ENCODE results near the gene DCLK1. TPM values are rescaled to one million over a fixed set of nuclear protein-coding genes. Genes with fewer than 3 reads are reported as not detected.

DCLK1 gene
- total RNA-seq, 1 donor from 2014 or later: 22.4 TPM

DNA sequence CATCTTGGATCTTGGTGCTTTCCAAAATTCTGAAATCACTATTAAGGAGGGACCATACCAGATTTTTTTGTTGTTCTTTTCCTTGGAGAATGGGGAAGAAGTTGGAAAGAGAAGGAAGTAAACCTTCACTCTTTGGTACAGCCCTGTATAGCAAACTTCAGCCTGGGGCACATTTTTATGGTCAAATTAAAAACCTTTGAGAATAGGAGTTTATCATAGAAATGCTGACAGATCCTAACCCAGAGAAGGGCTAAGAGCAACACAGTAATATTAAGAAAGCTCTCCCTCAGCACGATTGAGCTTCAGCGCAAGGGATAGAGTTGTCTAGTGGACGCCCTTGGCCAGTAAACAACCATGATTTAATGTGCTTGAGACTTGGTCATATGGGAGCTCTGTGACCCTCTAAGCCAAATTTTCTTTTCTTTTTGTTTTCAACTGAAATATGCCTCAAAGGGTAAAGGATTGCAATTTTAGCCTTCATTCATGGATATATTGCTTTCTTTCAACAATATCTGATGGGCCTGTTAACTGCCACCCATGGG lies 360.4 kb downstream of the DCLK1 start:
- TF ChIP-seq, protein P1, sequence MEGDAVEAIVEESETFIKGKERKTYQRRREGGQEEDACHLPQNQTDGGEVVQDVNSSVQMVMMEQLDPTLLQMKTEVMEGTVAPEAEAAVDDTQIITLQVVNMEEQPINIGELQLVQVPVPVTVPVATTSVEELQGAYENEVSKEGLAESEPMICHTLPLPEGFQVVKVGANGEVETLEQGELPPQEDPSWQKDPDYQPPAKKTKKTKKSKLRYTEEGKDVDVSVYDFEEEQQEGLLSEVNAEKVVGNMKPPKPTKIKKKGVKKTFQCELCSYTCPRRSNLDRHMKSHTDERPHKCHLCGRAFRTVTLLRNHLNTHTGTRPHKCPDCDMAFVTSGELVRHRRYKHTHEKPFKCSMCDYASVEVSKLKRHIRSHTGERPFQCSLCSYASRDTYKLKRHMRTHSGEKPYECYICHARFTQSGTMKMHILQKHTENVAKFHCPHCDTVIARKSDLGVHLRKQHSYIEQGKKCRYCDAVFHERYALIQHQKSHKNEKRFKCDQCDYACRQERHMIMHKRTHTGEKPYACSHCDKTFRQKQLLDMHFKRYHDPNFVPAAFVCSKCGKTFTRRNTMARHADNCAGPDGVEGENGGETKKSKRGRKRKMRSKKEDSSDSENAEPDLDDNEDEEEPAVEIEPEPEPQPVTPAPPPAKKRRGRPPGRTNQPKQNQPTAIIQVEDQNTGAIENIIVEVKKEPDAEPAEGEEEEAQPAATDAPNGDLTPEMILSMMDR (conservative IDR thresholded peaks at IDR 0.05): no peak
- Mint-ChIP-seq H3K27me3 (ENCODE audit: low read depth) (peaks cover 2% of the 10 kb centered on the region), H3K27ac (ENCODE audit: unreplicated experiment) (no peak overlapping the region), H3K4me3 (no peak overlapping the region), H3K4me1 (peaks cover 5% of the 10 kb centered on the region), H3K9me3 (no peaks in the 10 kb centered on the region), H3K36me3 (ENCODE audit: low read depth) (no peaks in the 10 kb centered on the region)
- DNase-seq (ENCODE audit: low read depth, low spot score): no peak

DNA sequence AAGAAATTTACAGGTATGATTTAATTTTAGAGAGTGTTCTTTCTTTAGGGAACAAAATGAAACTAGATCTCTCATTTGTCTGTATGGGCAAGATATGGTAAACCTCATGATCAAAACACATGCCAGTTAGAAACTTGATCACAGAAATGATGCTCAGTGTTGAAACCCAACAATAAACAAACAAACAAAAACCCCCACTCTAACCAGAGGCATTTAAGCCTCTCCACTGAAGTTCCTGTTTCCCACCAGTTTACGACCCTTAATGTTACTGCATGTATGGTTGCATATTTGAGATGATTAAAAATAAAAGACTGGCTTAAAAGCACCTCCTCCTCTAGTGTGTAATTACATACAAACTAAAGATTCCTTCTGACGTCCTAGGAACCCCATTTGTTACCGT lies 361.4 kb downstream of the DCLK1 start:
- peaks cover 2% of the 10 kb centered on the region for H3K27me3 Mint-ChIP-seq (ENCODE audit: low read depth)
- DNase-seq (ENCODE audit: low read depth, low spot score): no peak
- TF ChIP-seq, protein P1 (conservative IDR thresholded peaks at IDR 0.05): no peak
- H3K27ac Mint-ChIP-seq (ENCODE audit: unreplicated experiment): no peak overlapping the region
- H3K4me3 Mint-ChIP-seq: no peak overlapping the region
- no peaks in the 10 kb centered on the region for H3K36me3 Mint-ChIP-seq (ENCODE audit: low read depth)
- no peaks in the 10 kb centered on the region for H3K9me3 Mint-ChIP-seq
- H3K4me1 Mint-ChIP-seq: peaks cover 5% of the 10 kb centered on the region

DNA sequence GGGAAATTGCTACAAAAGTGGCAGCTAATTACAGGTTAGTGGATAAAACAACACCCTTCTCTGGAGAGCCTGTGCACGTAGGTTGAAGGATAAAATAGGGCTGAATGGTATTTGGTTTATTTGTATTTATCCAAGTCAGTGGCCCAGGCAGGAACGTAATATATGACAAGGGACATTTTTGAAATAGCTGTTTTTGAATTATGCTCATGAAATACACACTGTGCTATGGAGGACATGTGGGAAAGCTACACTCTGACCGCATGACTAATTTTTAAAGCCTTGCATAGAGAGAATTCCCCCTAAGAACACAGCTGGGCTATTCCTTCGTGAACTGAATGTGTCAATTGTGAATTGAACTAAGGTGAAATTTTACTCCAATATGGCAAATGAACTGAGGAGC lies 362.6 kb downstream of the DCLK1 start:
- H3K4me1 Mint-ChIP-seq: peaks cover 5% of the 10 kb centered on the region
- H3K36me3 Mint-ChIP-seq (ENCODE audit: low read depth): no peaks in the 10 kb centered on the region
- H3K27me3 Mint-ChIP-seq (ENCODE audit: low read depth): peaks cover 2% of the 10 kb centered on the region
- TF ChIP-seq, protein P1 (conservative IDR thresholded peaks at IDR 0.05): no peak
- H3K4me3 Mint-ChIP-seq: no peak overlapping the region
- no peak for DNase-seq (ENCODE audit: low read depth, low spot score)
- H3K9me3 Mint-ChIP-seq: no peaks in the 10 kb centered on the region
- no peak overlapping the region for H3K27ac Mint-ChIP-seq (ENCODE audit: unreplicated experiment)

DNA sequence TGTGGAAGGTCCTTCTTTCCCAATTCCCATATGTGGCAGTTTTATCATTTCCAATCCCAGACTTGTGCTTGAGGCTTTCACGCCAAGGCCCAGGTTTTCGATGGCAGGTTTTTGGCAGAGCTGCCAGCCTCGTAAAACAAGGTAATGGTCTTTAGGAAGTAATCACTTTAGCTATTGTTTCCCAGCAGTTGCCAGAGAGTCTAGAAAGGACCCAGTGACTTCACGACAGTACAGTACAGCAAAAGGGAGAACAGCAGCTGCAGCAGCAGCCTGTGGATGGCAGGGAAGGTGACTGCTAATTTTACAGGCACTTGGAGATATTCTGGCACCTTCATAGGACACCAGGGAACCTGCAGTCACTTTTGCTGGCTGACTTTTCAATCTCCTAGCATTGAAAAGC lies 363.1 kb downstream of the DCLK1 start:
- Mint-ChIP-seq H3K4me1 (peaks cover 5% of the 10 kb centered on the region), H3K36me3 (ENCODE audit: low read depth) (no peaks in the 10 kb centered on the region), H3K27me3 (ENCODE audit: low read depth) (peaks cover 2% of the 10 kb centered on the region), H3K9me3 (no peaks in the 10 kb centered on the region), H3K27ac (ENCODE audit: unreplicated experiment) (no peak overlapping the region), H3K4me3 (no peak overlapping the region)
- TF ChIP-seq, protein P1 (conservative IDR thresholded peaks at IDR 0.05): no peak
- DNase-seq (ENCODE audit: low read depth, low spot score): no peak

DNA sequence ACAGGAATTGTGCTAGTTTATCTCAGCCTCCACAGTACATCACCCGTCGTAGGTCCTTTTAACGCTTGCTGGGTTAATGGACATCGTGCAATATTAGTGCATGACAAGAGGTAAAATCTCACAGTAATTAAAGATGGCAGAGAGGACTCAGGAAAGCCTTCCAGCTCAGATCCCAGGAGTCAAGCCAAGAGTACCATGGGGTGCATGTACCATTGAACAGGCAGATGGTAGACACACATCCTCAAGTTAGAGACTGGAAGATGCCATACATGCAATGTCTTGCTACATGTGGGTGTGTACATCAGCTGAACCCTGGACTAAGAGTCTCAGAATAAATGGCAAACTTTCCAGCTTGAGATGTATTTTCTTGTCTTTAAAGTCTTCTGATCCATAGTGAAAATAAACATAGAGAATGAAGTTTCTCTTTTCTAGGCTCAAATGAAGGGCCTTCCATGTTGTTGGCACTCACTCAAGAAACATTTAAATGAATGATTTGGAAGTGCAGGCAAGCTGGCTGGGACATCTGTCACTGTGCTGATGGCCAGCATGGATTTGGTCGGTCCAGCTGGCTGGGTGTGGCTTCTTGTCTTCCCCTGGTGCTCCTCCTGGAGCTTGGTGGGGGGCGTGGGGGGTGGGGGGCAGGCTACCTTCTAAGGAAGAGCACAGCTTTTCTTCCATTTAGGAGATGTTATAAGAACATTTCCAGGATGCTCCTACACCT lies 363.8 kb downstream of the DCLK1 start:
- DNase-seq (ENCODE audit: low read depth, low spot score): no peak
- no peak overlapping the region for H3K4me3 Mint-ChIP-seq

More for the DNA sequence above, 363.8 kb downstream of the DCLK1 start:
- Mint-ChIP-seq H3K27ac (ENCODE audit: unreplicated experiment) (no peak overlapping the region), H3K4me1 (peaks cover 5% of the 10 kb centered on the region), H3K27me3 (ENCODE audit: low read depth) (peaks cover 2% of the 10 kb centered on the region), H3K9me3 (no peaks in the 10 kb centered on the region), H3K36me3 (ENCODE audit: low read depth) (no peaks in the 10 kb centered on the region)
- TF ChIP-seq, protein P1 (conservative IDR thresholded peaks at IDR 0.05): no peak
